Endothelial cell of umbilical vein (primary cell): ENCODE results near the gene TARBP2. TPM values are rescaled to one million over a fixed set of nuclear protein-coding genes. Genes with fewer than 3 reads are reported as not detected.
A peak's percentile ranks its signal among the peaks of the same experiment; 100 is the strongest.
"Not testable (repeated sequence)": the region's sequence is repeated elsewhere in the genome, so short reads cannot be mapped to it uniquely, and the experiment has no call there.

ENCODE experiments used
- BruUV-seq: library from RNA; stranded (reverse); fragments of 400-500 nt; replicated peaks from 2 replicates; lab custom pipeline; 2021; lab: Mats Ljungman, UMichigan
- CTCF ChIA-PET: fragments of 300-600, 350-600 bp; sonication (Branson Sonifier 250); formaldehyde crosslinking; loops from one replicate; lab custom pipeline; 2021; ENCODE audit warnings: antibody characterized with exemption, inconsistent platforms; lab: Charles Lee
- POLR2A ChIA-PET: fragments of 300-600, 350-600 bp; sonication (Branson Sonifier 250); formaldehyde crosslinking; loops from one replicate; lab custom pipeline; 2021; ENCODE audit warnings: antibody characterized with exemption, inconsistent platforms; lab: Charles Lee
- DNase-seq: peaks from one replicate; pipeline ENCODE4 v3.0.0-alpha.2; 2011; ENCODE audit warnings: low read depth, low spot score
- FAIRE-seq: peaks from 2 replicates; lab custom pipeline; 2011; peaks lifted over from hg19 to GRCh38; lab: Jason Lieb, UNC
- H2AFZ ChIP-seq: 2 replicates; pipeline ENCODE4 v1.6.0; 2012; ENCODE audit warnings: low read depth, low read length, control low read depth, inconsistent platforms
- H3K27ac ChIP-seq: 2 replicates; pipeline ENCODE4 v1.5.1; 2011; ENCODE audit warnings: low read depth, mild to moderate bottlenecking, control low read depth, low read length, moderate library complexity; ENCODE audit not compliant: insufficient read depth
- H3K27me3 ChIP-seq, 2 experiments: 2 replicates each; pipeline versions ENCODE4 v1.6.0 to v1.6.1; 2011; ENCODE audit warnings: low read length in 2 of 2, mixed read lengths in 1 of 2; ENCODE audit not compliant: control insufficient read depth in 2 of 2, insufficient read depth in 2 of 2
- H3K36me3 ChIP-seq, 2 experiments: 2 replicates in 1 of 2; 3 replicates in 1 of 2; pipeline ENCODE4 v1.5.1; 2011; ENCODE audit warnings: low read length in 2 of 2, mild to moderate bottlenecking in 1 of 2, moderate library complexity in 1 of 2; ENCODE audit not compliant: control insufficient read depth in 2 of 2, insufficient read depth in 2 of 2; ENCODE audit errors: extremely low read depth in 1 of 2
- H3K4me1 ChIP-seq: 3 replicates; pipeline ENCODE4 v1.5.1; 2011; ENCODE audit warnings: mild to moderate bottlenecking, low read length; ENCODE audit not compliant: control insufficient read depth, insufficient read depth; ENCODE audit errors: extremely low read depth
- H3K4me2 ChIP-seq: 2 replicates; pipeline ENCODE4 v1.6.1; 2011; ENCODE audit warnings: low read length, control low read depth, mixed read lengths; ENCODE audit not compliant: insufficient read depth
- H3K4me3 ChIP-seq, 3 experiments: fragments of 200-600 bp in 1 of 3; sonication (generic), shearing (Covaris generic) in 1 of 3; replicated peaks in 1 of 3; 2 replicates each; pipeline ENCODE4 v1.5.1; 2011 to 2016; ENCODE audit warnings: control low read depth in 3 of 3, low read length in 3 of 3, mild to moderate bottlenecking in 2 of 3, inconsistent platforms in 1 of 3, low read depth in 1 of 3, moderate library complexity in 1 of 3; ENCODE audit not compliant: insufficient read depth in 1 of 3
- H3K79me2 ChIP-seq: 2 replicates; pipeline ENCODE4 v1.6.0; 2012; ENCODE audit warnings: low read length, inconsistent platforms; ENCODE audit not compliant: control insufficient read depth, insufficient read depth
- H3K9ac ChIP-seq: replicated peaks from 2 replicates; pipeline ENCODE3; 2011; ENCODE audit warnings: low read length, control low read depth; ENCODE audit not compliant: insufficient read depth; ENCODE audit errors: extremely low read depth
- H3K9me1 ChIP-seq: replicated peaks from 3 replicates; pipeline ENCODE4 v1.6.0; 2011; ENCODE audit warnings: mild to moderate bottlenecking, low read length; ENCODE audit not compliant: control insufficient read depth, insufficient read depth; ENCODE audit errors: extremely low read depth
- H3K9me3 ChIP-seq: replicated peaks from 2 replicates; pipeline ENCODE4 v1.5.1; 2012; ENCODE audit warnings: low read length, inconsistent platforms; ENCODE audit not compliant: control insufficient read depth, insufficient read depth
- H4K20me1 ChIP-seq: replicated peaks from 2 replicates; pipeline ENCODE3; 2011; ENCODE audit warnings: mild to moderate bottlenecking, low read length; ENCODE audit not compliant: control insufficient read depth, insufficient read depth; ENCODE audit errors: extremely low read depth
- CTCF ChIP-seq, 2 donors: IDR thresholded peaks; 1 replicate in 1 of 2; 2 replicates in 1 of 2; pipeline ENCODE4 v1.5.1; 2011; ENCODE audit warnings: low read length in 2 of 2, mild to moderate bottlenecking in 2 of 2, moderate library complexity in 2 of 2, control low read depth in 1 of 2, inconsistent platforms in 1 of 2, low read depth in 1 of 2; ENCODE audit not compliant: insufficient read depth in 1 of 2; ENCODE audit errors: extremely low read depth in 1 of 2
- EZH2 ChIP-seq: IDR thresholded peaks from 2 replicates; pipeline ENCODE4 v1.6.1; 2012; ENCODE audit warnings: borderline replicate concordance, low read depth, mild to moderate bottlenecking, moderate library complexity, low read length, inconsistent platforms; ENCODE audit not compliant: severe bottlenecking
- FOS ChIP-seq: IDR thresholded peaks from 2 replicates; pipeline ENCODE4 v1.6.1; 2011; ENCODE audit warnings: mild to moderate bottlenecking, low read length, moderate library complexity, borderline replicate concordance; ENCODE audit not compliant: insufficient read depth
- GATA2 ChIP-seq: IDR thresholded peaks from 2 replicates; pipeline ENCODE4 v1.7.0; 2011; ENCODE audit warnings: low read depth, mild to moderate bottlenecking, moderate library complexity, mixed read lengths, low read length; ENCODE audit not compliant: insufficient read length, insufficient read depth
- JUN ChIP-seq: IDR thresholded peaks from 2 replicates; pipeline ENCODE4 v1.6.1; 2011; ENCODE audit warnings: borderline replicate concordance, low read depth; ENCODE audit not compliant: insufficient read length, insufficient read depth
- MAX ChIP-seq: IDR thresholded peaks from 2 replicates; pipeline ENCODE4 v1.6.1; 2011; ENCODE audit not compliant: insufficient read depth, insufficient read length
- MYC ChIP-seq: IDR thresholded peaks from one replicate; pipeline ENCODE4 v1.6.1; 2011; ENCODE audit warnings: mild to moderate bottlenecking, low read depth, low read length
- POLR2A ChIP-seq: IDR thresholded peaks from 2 replicates; pipeline ENCODE4 v1.6.1; 2012; ENCODE audit warnings: low read depth, mild to moderate bottlenecking, control low read depth, low read length
- POLR2AphosphoS5 ChIP-seq: IDR thresholded peaks from 2 replicates; pipeline ENCODE4 v1.6.1; 2012; ENCODE audit warnings: low read depth, mild to moderate bottlenecking, control low read depth, low read length, moderate library complexity; ENCODE audit not compliant: insufficient read depth
- dilution Hi-C: fragments of 300-500 bp; cut with MboI; formaldehyde crosslinking; loops from one replicate; pipeline ENCODE4 v1.15.0; 2019; ENCODE audit warnings: low sequenced_read_pairs; ENCODE audit not compliant: extremely low pct_ligation_motif_present
- intact Hi-C: fragments of 100-400 bp; cut with micrococcal nuclease; formaldehyde crosslinking; loops from one replicate; pipeline ENCODE4 v1.10.0; 2022
- polyA plus RNA-seq, 4 experiments: library from polyadenylated mRNA; depleted of rRNA in 3 of 4; stranded (reverse) in 3 of 4; unstranded in 1 of 4; fragments of >200 nt; gene quantifications; 2 replicates each; pipeline versions ENCODE4 v1.2.1 to v1.2.3, GENCODE V29; 2011 to 2012; ENCODE audit warnings: missing spikeins in 1 of 4
- total RNA-seq: library from RNA; stranded (reverse); gene quantifications from 2 replicates; pipeline ENCODE4 v1.2.3, GENCODE V29; 2021

TARBP2 gene
- total and polyA plus RNA-seq, 2 donors (not counting 3 experiments of a cell fraction or from before 2014, with no cell fraction given): 57.2 to 82.8 TPM

GRCh38 chr12:53480491-53481442 is 20.3 kb upstream of the TARBP2 start:
- Histone ChIP-seq H3K9me3 (no peaks in the 10 kb centered on the region), H3K79me2 (peaks cover 14% of the 10 kb centered on the region), H3K36me3 (peaks cover 41 to 62% of the 10 kb centered on the region in 2 experiments), H4K20me1 (peaks cover 6% of the 10 kb centered on the region), H3K4me1 (no peaks in the 10 kb centered on the region), H3K27me3 (no peaks in the 10 kb centered on the region), H2AFZ (no peak overlapping the region), H3K4me2 (no peak overlapping the region), H3K9ac (no peak overlapping the region), H3K27ac (no peak overlapping the region), H3K4me3 (no peak overlapping the region), H3K9me1 (no peaks in the 10 kb centered on the region)
- TF ChIP-seq JUN: no peak
- TF ChIP-seq EZH2: no peak
- TF ChIP-seq MAX: no peak
- no peak for TF ChIP-seq CTCF (IDR thresholded peaks at IDR 0.05; ENCODE audit: extremely low read depth in 1 of 2, insufficient read depth in 1 of 2, low read depth in 1 of 2, low read length in 2 of 2)
- no peak for TF ChIP-seq POLR2AphosphoS5
- no peak for TF ChIP-seq GATA2
- TF ChIP-seq MYC: no peak
- no peak for TF ChIP-seq FOS
- peak; percentile 23 for TF ChIP-seq POLR2A
- ChIA-PET POLR2A (interaction anchor here (0.6 to 1.9 kb wide), 3 partner anchors 20 to 379 kb away, joined by 4 to 8 read pairs (median 4); partner anchors contain the start of gene TARBP2), CTCF (interaction anchor here (1.0 to 3.6 kb wide), 6 partner anchors 8 to 136 kb away, joined by 3 to 32 read pairs (median 6); no protein-coding TSS in a partner anchor)
- dilution Hi-C loops: no loop called here
- DNase-seq: no peak
- FAIRE-seq: no peak
- intact Hi-C loops: no loop called here
- BruUV-seq: no TSS peak

GRCh38 chr12:53481458-53481857 is 19.6 kb upstream of the TARBP2 start:
- FAIRE-seq, H3K79me2 ChIP-seq, H4K20me1 ChIP-seq, H3K4me1 ChIP-seq, dilution Hi-C loops, H3K4me2 ChIP-seq, H3K27ac ChIP-seq, H2AFZ ChIP-seq, H3K9ac ChIP-seq, H3K4me3 ChIP-seq, BruUV-seq, intact Hi-C loops, H3K9me3 ChIP-seq, H3K9me1 ChIP-seq, H3K27me3 ChIP-seq, DNase-seq: not testable (repeated sequence)
- peaks cover 35 to 62% of the 10 kb centered on the region in 2 experiments for H3K36me3 ChIP-seq
- CTCF ChIA-PET: interaction anchor here (0.8 to 3.6 kb wide), 11 partner anchors 9 to 154 kb away, joined by 3 to 32 read pairs (median 4); partner anchors contain the start of genes MAP3K12 and NPFF
- POLR2A ChIA-PET: interaction anchor here (0.7 to 1.9 kb wide), 6 partner anchors 8 to 156 kb away, joined by 3 to 8 read pairs (median 5); partner anchors contain the start of gene TARBP2
